HG03097 (cell line): ENCODE results near the gene TEAD4.
"Not testable (repeated sequence)": the region's sequence is repeated elsewhere in the genome, so short reads cannot be mapped to it uniquely, and the experiment has no call there.

ENCODE experiments used
- ATAC-seq: cut with Tn5 transposase; IDR thresholded peaks from one replicate; pipeline ENCODE4 v1.9.1; 2021; ENCODE audit not compliant: unreplicated experiment, low FRiP score

Gene TEAD4

GRCh38 chr12:3045494-3045893, 86.3 kb downstream of the TEAD4 start:
- no peak for ATAC-seq

DNA sequence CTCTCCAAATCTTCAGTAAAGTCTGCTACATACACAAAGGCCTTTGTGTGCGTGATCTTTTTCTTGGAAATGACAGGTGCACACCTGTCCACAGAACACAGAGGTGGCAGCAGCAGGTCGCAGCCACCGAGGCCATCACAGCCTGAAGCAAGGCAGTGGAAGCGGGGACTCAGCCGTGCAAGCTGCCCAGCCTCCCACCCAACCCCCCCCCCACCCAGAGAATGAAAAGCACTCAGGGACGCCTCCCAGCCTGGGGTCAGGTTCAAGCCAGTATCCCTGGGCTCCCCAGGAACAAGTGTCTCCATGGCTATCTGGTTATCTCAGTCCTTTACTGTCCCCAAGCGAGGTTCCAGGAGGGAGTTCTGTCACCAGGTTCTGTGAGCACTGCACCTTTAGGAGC, 86.8 kb downstream of the TEAD4 start:
- ATAC-seq: no peak

DNA sequence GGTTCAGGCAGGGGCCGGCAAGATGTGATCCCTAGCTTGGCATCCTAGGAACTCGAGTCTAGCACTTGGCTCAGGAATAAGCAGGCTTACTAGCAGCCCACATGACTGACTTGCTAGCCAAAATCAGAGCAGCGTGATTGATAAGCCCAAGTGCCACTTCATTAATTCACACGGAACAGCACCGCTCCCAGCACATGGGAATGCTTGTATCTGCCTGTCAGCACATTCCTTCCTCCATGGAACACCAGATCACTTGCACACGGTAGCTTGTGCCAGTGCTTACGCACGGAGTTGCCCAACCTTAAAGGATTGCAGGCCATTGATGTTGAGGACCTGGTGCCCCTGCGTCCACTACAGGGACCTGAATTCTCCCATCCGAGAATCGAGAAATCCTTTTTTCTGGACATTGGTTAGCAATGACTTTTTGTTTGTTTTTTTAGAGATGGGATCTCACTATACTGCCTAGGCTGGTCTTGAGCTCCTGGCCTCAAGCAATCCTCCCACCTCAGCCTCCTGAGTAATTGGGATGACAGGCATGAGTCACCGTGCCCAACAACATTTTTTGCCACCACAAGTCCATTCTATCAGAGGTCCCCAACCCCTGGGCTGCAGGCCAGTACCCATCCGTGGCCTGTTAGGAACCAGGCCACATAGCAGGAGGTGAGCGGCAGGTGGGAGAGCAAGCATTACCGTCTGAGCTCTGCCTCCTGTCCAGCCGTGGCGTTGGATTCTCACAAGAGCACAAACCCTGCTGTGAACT, 87.4 kb downstream of the TEAD4 start:
- no peak for ATAC-seq

DNA sequence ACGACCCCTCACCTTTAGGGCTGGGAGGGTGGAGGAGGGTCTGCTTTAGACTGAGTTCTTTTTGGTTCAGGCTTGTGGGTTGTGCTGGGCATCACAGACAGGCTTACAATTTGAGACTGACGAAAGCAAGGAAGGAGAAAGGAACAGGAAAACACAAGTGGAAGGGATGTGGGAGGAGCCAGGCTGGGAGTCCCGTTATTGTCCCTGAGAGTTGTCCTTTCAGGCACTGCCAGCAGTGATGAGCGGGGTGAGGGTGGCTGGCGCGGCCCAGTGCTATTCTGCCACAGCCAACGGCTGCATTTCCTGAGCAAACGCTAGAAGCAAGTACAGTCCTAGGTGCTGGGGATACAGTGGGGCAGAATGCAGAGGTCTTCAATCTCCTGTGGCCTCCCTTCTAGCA, 88.8 kb downstream of the TEAD4 start:
- ATAC-seq: no peak

DNA sequence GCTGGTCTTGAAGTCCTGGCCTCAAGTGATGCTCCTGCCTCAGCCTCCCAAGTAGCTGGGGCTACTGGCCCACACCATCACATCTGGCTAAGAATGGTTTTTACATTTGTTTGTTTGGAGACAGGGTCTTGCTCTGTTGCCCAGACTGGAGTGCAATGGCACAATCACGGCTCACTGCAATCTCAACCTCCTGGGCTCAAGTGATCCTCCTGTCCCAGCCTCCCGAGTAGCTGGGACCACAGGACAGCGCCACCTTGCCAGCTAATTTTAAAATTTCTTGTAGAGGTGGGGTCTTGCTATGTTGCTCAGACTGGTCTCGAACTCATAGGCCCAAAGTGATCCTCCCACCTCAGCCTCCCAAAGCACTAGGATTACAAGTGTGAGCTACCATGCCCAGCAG, 89.3 kb downstream of the TEAD4 start:
- ATAC-seq: no peak

DNA sequence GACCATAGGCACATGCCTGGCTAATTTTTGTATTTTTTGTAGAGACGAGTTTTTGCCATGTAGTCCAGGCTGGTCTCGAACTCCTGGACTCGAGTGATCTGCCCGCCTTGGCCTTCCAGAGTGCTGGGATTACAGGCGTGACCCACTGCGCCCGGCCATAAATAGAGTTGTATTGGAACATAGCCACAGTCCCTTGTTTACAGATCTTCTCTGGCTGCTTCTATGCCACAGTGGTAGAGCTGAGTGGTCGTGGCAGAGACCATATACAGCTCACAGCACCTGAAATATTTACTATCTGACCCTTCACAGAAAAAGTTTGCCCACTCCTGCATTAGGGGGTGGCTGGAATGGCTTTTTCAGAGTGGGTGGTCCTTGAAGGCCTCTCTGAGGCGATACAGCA, 90.0 kb downstream of the TEAD4 start:
- no peak for ATAC-seq

DNA sequence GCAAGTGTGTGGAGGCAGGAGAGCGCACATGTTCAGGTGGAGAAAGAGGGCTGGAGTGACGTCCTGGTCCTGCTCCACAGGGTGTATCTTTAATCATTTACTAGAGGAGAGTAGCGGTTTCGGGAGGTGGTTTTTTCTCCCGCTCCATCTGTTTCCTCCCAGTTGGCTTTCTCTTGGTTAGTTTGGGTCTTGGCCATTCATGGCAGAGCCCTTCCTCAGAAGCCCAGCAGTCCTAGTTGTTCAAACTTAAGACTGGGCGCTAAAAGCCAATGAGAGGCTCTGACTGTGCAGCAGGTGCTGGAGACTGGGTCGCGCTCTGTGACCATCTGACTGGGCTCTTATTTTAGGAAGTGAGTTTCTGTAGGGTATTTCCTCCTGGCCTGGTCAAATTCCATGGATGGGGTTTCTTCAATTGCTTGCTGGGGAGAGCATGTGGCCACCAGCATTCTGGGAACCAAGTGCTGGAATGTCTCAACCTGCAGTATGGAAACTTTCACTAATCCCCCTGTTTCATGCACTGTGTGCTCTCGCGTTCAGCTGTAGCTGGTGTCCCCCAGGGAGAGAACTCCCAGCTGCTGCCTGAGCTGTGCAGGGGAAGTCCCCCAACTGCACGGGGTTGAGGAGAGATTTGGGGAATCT, 90.5 kb downstream of the TEAD4 start:
- no peak for ATAC-seq

DNA sequence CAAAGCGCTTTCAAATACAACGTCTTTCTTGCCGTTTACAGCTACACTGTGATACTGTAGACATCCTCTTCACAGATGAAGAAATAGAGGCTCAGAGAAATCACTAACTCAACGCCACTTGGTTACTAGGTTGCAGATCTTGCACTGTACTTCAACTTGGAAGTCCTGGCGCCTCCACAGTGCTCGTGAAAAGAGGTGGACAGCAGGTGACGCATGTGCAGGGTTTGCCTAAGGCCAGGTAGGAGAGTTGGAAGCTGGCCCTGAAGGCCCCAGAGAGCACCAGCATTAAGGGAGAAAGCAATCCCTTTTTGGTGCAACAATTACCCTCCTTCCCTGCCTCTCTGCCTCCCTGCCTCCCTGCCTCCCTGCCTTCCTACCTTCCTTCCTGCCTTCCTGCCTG, 95.2 kb downstream of the TEAD4 start:
- no peak for ATAC-seq

DNA sequence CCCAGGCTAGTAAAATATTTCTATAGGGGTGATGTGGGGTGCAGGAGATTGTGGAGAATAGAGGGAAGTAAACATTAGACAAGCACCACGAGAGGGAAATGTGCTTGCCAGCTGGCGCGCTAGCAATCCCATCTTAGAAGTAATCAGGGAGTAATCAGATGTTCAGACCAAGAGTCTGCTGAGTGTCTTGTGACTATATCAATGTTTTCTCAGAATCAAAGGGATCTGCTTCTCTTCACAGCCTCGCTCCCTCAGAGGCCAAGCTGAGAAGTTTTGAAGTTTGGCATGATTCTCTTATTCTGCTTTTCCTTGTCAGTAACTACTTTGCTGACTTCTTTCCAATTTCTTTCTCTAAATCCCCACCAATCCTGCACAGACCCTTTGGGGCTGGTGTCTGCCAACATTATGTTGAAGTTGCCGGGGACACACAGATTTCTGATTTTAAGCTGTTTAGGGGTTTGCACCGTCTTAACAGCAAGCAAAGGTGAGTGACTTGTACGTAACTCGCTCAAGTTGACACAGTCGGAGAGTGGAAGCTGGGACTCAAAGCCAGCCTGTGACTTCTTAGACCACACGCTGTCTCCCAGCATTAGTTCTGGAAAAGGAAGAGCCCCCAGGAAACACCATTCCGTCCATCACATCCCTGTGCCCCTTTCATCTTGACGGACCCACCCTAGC, 96.0 kb downstream of the TEAD4 start:
- ATAC-seq: no peak

DNA sequence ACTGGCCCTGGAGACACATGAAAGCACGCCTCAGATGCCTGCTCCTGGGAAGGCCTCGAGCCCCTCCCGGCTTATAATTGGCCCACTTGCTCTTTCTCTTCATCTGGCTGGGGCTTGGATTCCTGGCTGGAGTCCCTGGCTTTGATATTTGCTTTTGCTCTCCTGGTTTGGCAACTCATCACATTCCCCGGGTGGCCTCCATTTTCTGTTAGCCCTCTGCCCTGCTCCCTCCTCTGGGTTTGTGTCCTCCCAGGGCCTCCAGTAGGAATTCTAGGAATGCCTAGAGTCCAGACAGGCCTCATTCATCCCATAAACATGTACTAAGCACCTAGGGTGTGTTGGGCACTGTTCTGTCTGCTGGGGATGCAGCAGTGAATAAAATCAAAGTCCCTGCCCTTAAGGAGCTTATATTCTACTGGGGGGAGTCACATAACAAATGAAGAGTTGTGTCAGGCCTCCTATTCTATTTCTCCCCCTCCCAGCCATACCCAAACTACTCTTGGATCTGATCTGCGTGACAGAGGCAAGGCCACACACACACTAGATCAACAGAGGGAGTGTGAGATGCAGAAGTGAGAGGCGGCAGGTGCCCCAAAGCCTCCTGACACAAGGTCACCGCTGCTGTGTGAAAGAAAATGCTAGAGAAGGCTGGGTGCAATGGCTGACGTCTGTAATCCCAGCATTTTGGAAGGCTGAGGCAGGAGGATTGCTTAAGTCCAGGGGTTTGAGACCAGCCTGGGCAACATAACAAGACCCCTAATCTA, 96.7 kb downstream of the TEAD4 start:
- ATAC-seq: no peak

DNA sequence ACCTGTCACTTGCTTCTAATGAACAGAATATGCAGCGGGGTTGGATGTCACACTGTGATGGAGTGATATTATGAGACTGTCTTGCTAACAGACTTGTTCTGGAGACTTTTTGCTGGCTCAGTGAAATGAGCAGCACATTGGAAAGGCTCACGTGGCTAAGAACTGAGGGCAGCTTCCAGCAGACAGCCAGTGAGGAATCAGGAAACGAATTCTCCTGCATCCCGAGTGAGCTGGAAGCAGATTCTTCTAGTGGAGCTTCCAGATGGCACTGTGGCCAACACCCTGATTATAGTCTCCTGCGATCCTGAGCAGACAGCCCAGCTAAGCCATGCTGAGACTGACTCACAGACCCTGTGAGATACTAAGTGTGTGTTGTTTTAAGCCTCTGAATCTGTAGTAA, 101.9 kb downstream of the TEAD4 start:
- no peak for ATAC-seq

GRCh38 chr12:3061501-3062215, 102.5 kb downstream of the TEAD4 start:
- no peak for ATAC-seq

DNA sequence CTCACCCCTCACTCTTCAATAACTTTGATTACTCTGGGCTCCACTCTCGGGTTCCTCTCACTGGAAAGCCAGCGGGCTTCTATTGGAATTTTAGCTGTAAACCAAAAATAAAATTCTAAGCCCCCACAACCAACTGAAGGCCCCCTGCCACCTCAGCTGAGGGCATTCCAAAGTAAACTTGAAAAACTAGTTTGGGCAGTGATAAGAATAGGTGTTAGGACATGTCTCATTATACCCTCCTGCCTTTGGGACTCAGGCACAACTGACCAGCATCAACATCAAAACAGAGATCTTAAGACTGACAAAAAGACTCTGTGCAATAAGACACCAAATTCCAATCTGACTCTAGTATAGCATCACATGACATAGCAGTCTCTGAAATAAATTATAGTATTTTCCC, 106.1 kb downstream of the TEAD4 start:
- ATAC-seq: no peak

DNA sequence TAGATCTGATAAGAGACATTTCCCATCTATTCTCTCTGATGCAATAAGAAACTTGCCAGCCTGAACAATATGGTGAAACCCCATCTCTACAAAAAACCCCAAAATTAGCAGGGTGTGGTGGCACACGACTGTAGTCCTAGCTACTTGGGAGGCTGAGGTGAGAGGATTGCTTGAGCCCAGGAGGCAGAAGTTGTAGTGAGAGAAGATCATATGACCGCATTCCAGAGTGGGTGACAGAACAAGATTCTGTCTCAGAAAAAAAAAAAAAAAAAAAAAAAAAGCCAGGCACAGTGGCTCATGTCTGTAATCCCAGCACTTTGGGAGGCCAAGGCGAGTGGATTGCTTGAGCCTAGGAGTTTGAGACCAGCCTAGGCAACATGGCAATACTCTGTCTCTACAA, 106.6 kb downstream of the TEAD4 start:
- ATAC-seq: not testable (repeated sequence)

- no peak for ATAC-seq
Measured at GRCh38 chr12:3069714-3070113, 110.5 kb downstream of the TEAD4 start.

DNA sequence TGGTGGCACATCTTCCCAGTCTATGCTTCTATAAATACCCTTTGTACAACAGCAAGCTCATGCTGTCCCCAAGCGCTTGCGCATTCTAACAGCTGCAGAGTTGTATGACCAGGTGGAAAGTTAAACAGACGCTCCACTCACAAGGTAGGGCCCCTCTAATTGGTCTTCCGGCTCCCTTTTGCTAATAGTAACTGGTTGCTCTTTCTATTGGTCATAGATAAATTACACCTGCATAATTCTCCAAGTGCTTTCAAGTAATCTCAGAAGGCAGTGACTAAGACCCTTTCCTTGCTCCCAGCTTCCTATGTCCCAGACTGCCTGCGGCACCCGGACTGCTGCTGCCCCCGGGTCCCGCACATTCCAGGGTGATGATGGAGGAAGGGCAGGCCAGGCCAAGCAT, 111.9 kb downstream of the TEAD4 start:
- no peak for ATAC-seq

DNA sequence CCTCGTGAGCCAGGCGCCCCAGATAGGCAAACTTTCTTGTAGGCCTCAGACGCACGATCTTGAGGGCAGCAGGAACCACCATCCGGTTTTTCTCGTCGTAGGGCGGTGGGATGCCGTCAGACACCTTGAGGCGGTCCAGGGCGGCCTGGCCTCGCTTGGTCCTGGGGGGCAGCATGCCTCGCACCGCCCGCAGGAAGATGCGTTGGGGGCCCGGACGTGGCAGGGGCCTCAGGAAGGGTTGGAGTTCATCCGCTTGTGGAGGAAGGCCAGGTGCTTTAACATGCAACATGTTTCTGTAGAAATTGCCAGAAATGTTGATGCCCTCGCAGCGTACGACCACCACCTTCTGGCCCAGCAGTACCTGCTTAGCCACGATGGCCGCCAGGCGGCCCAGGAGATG, 112.5 kb downstream of the TEAD4 start:
- no peak for ATAC-seq

GRCh38 chr12:3073438-3074250, 114.4 kb downstream of the TEAD4 start:
- peak; percentile 43 for ATAC-seq

- ATAC-seq: no peak
Measured at GRCh38 chr12:3075315-3075714, 116.1 kb downstream of the TEAD4 start.
